H9 (cell line): ENCODE results near the gene GSG1L. TPM values are rescaled to one million over a fixed set of nuclear protein-coding genes. Genes with fewer than 3 reads are reported as not detected.

Experiments
- DNase-seq: peaks from one replicate; pipeline ENCODE4 v3.0.0-alpha.2; 2017
- H2AFZ ChIP-seq: one replicate; pipeline ENCODE4 v1.6.1; 2013; ENCODE audit warnings: mild to moderate bottlenecking, low read length, control low read depth, moderate library complexity
- H2AK5ac ChIP-seq: 2 replicates; pipeline ENCODE4 v1.6.1; 2013; ENCODE audit warnings: low read length, control low read depth, mixed read lengths; ENCODE audit not compliant: insufficient read length
- H2BK120ac ChIP-seq: one replicate; pipeline ENCODE4 v1.6.1; 2013; ENCODE audit warnings: low read depth, mild to moderate bottlenecking, low read length, control low read depth, inconsistent platforms; ENCODE audit not compliant: poor library complexity, severe bottlenecking
- H2BK12ac ChIP-seq: 2 replicates; pipeline ENCODE4 v1.6.1; 2013; ENCODE audit warnings: low read length, control low read depth, mixed read lengths, low read depth; ENCODE audit not compliant: insufficient read length
- H2BK15ac ChIP-seq: 2 replicates; pipeline ENCODE4 v1.6.1; 2013; ENCODE audit warnings: low read depth, low read length, control low read depth
- H2BK20ac ChIP-seq: one replicate; pipeline ENCODE4 v1.6.1; 2013; ENCODE audit warnings: low read depth, mild to moderate bottlenecking, low read length, control low read depth, inconsistent platforms; ENCODE audit not compliant: poor library complexity, severe bottlenecking
- H2BK5ac ChIP-seq: 2 replicates; pipeline ENCODE4 v1.6.1; 2013; ENCODE audit warnings: low read length, control low read depth, mixed read lengths; ENCODE audit not compliant: insufficient read length
- H3K14ac ChIP-seq: 2 replicates; pipeline ENCODE4 v1.6.1; 2013; ENCODE audit warnings: low read length, control low read depth; ENCODE audit not compliant: insufficient read depth
- H3K18ac ChIP-seq: 2 replicates; pipeline ENCODE4 v1.6.1; 2013; ENCODE audit warnings: low read depth, mild to moderate bottlenecking, mixed read lengths, low read length, control low read depth; ENCODE audit not compliant: insufficient read length
- H3K23ac ChIP-seq: 2 replicates; pipeline ENCODE4 v1.6.1; 2013; ENCODE audit warnings: low read length, control low read depth, mixed read lengths, low read depth; ENCODE audit not compliant: insufficient read length
- H3K23me2 ChIP-seq: 2 replicates; pipeline ENCODE4 v1.6.1; 2013; ENCODE audit warnings: low read depth, mild to moderate bottlenecking, mixed read lengths, low read length, control low read depth; ENCODE audit not compliant: insufficient read length, poor library complexity, severe bottlenecking
- H3K27ac ChIP-seq: 2 replicates; pipeline ENCODE4 v1.5.1; 2013; ENCODE audit warnings: low read length, control low read depth, mixed read lengths, low read depth; ENCODE audit not compliant: insufficient read length
- H3K27me3 ChIP-seq: 2 replicates; pipeline ENCODE4 v1.6.1; 2013; ENCODE audit warnings: low read length, control low read depth, inconsistent platforms; ENCODE audit not compliant: insufficient read depth
- H3K4ac ChIP-seq: 2 replicates; pipeline ENCODE4 v1.6.1; 2013; ENCODE audit warnings: low read depth, mild to moderate bottlenecking, control low read depth, inconsistent platforms, low read length, moderate library complexity
- H3K4me1 ChIP-seq: 2 replicates; pipeline ENCODE4 v1.6.1; 2013; ENCODE audit warnings: low read length, control low read depth, inconsistent platforms; ENCODE audit not compliant: insufficient read depth
- H3K4me2 ChIP-seq: 2 replicates; pipeline ENCODE4 v1.6.1; 2013; ENCODE audit warnings: low read length, control low read depth, mixed read lengths; ENCODE audit not compliant: insufficient read length, insufficient read depth
- H3K56ac ChIP-seq: 2 replicates; pipeline ENCODE4 v1.6.1; 2013; ENCODE audit warnings: low read depth, mild to moderate bottlenecking, mixed read lengths, low read length, control low read depth; ENCODE audit not compliant: insufficient read length
- H3K79me1 ChIP-seq: 2 replicates; pipeline ENCODE4 v1.6.1; 2013; ENCODE audit warnings: low read depth, mild to moderate bottlenecking, moderate library complexity, low read length, control low read depth, inconsistent platforms; ENCODE audit not compliant: insufficient read depth, poor library complexity, severe bottlenecking
- H3K79me2 ChIP-seq: 2 replicates; pipeline ENCODE4 v1.6.1; 2013; ENCODE audit warnings: low read length, control low read depth, inconsistent platforms; ENCODE audit not compliant: insufficient read depth
- H3K9ac ChIP-seq: 2 replicates; pipeline ENCODE4 v1.6.1; 2013; ENCODE audit warnings: low read length, control low read depth, mixed read lengths; ENCODE audit not compliant: insufficient read length; ENCODE audit errors: extremely low read depth
- H3K9me3 ChIP-seq: one replicate; pipeline ENCODE4 v1.6.1; 2013; ENCODE audit warnings: low read depth, low read length, inconsistent platforms; ENCODE audit not compliant: control insufficient read depth
- H3T11ph ChIP-seq: one replicate; pipeline ENCODE4 v1.6.1; 2013; ENCODE audit warnings: mild to moderate bottlenecking, low read length, control low read depth, inconsistent platforms
- H4K20me1 ChIP-seq: one replicate; pipeline ENCODE4 v1.6.1; 2013; ENCODE audit not compliant: control insufficient read depth, insufficient read length, insufficient read depth
- H4K5ac ChIP-seq: 2 replicates; pipeline ENCODE4 v1.6.1; 2013; ENCODE audit warnings: low read depth, mild to moderate bottlenecking, mixed read lengths, low read length, control low read depth; ENCODE audit not compliant: insufficient read length
- H4K8ac ChIP-seq: replicated peaks from 2 replicates; pipeline ENCODE4 v1.6.1; 2013; ENCODE audit warnings: low read length, control low read depth, mixed read lengths, low read depth; ENCODE audit not compliant: insufficient read length
- H4K91ac ChIP-seq: 2 replicates; pipeline ENCODE4 v1.6.1; 2013; ENCODE audit warnings: low read depth, mild to moderate bottlenecking, moderate library complexity, mixed read lengths, low read length, control low read depth; ENCODE audit not compliant: insufficient read length
- H3K27ac Mint-ChIP-seq, 3 experiments: 2 replicates in 2 of 3; 3 replicates in 1 of 3; pipeline ENCODE4 v1.8.0; 2020 to 2021; ENCODE audit warnings: mixed read lengths in 3 of 3, mild to moderate bottlenecking in 1 of 3, moderate library complexity in 1 of 3
- H3K27me3 Mint-ChIP-seq: 2 replicates; pipeline ENCODE4 v1.8.0; 2021; ENCODE audit warnings: low read depth, mild to moderate bottlenecking, moderate library complexity, mixed read lengths
- H3K36me3 Mint-ChIP-seq, 3 experiments: 2 replicates in 2 of 3; 3 replicates in 1 of 3; pipeline ENCODE4 v1.8.0; 2020 to 2021; ENCODE audit warnings: low read depth in 3 of 3, mixed read lengths in 3 of 3; ENCODE audit not compliant: insufficient read depth in 1 of 3
- H3K4me1 Mint-ChIP-seq, 2 experiments: 2 replicates each; pipeline ENCODE4 v1.8.0; 2020; ENCODE audit warnings: mixed read lengths in 2 of 2
- H3K4me3 Mint-ChIP-seq, 2 experiments: 2 replicates in 1 of 2; 3 replicates in 1 of 2; pipeline ENCODE4 v1.8.0; 2020 to 2021; ENCODE audit warnings: mild to moderate bottlenecking in 2 of 2, mixed read lengths in 2 of 2, moderate library complexity in 1 of 2
- H3K9me3 Mint-ChIP-seq, 2 experiments: 2 replicates in 1 of 2; 3 replicates in 1 of 2; pipeline ENCODE4 v1.8.0; 2020; ENCODE audit warnings: mild to moderate bottlenecking in 2 of 2, mixed read lengths in 2 of 2, moderate library complexity in 1 of 2
- CTCF ChIP-seq: fragments of 200-600 bp; sonication (generic); conservative IDR thresholded peaks from 3 replicates; pipeline ENCODE4 v1.8.0; 2021; ENCODE audit warnings: antibody characterized with exemption, mild to moderate bottlenecking
- WGBS: extraction: QIAGEN DNeasy Blood & Tissue Kit; methylation state at CpG from one replicate; pipeline ENCODE4 v1.1.7; 2013; ENCODE audit warnings: missing lambda C conversion rate, low lambda C conversion rate, mixed read lengths; ENCODE audit not compliant: insufficient read length; ENCODE audit errors: extremely low coverage; 5-methylcytosine and 5-hydroxymethylcytosine counted together
- total RNA-seq: library from RNA; stranded (reverse); gene quantifications from 2 replicates; pipeline ENCODE4 v1.2.1, GENCODE V29; 2021

GSG1L gene
- total RNA-seq, 1 experiment from 2014 or later: 0.35 TPM

- no peaks in the 10 kb centered on the region for H3K79me1 ChIP-seq
- H4K5ac ChIP-seq: no peak overlapping the region
- H3K14ac ChIP-seq: no peak overlapping the region
- no peaks in the 10 kb centered on the region for H3K4me1 Mint-ChIP-seq
- H2AFZ ChIP-seq: no peak overlapping the region
- H4K8ac ChIP-seq: no peak overlapping the region
- H3K36me3 Mint-ChIP-seq: no peaks in the 10 kb centered on the region
- H3K27me3 Mint-ChIP-seq: peaks cover 22% of the 10 kb centered on the region
- H3K18ac ChIP-seq: no peak overlapping the region
- H2BK20ac ChIP-seq: no peak overlapping the region
- H4K91ac ChIP-seq: no peak overlapping the region
- H3K9me3 ChIP-seq: no peaks in the 10 kb centered on the region
- no peak overlapping the region for H3K9ac ChIP-seq
- H3K23me2 ChIP-seq: no peaks in the 10 kb centered on the region
- H4K20me1 ChIP-seq: no peaks in the 10 kb centered on the region
- H3K23ac ChIP-seq: no peak overlapping the region
- H2BK120ac ChIP-seq: no peak overlapping the region
- no peak overlapping the region for H2AK5ac ChIP-seq
- no peak overlapping the region for H2BK5ac ChIP-seq
- DNase-seq: no peak
- H3K4me3 Mint-ChIP-seq: no peak overlapping the region
- H3K79me2 ChIP-seq: no peaks in the 10 kb centered on the region
- H2BK15ac ChIP-seq: no peak overlapping the region
- H3K4ac ChIP-seq: no peak overlapping the region
- H3K56ac ChIP-seq: no peak overlapping the region
- no peak overlapping the region for H3K4me2 ChIP-seq
- no CpG with 5 or more reads among the region's 7 CpGs for WGBS
- H3K27ac ChIP-seq: no peak overlapping the region
- no peaks in the 10 kb centered on the region for H3K4me1 ChIP-seq
- H2BK12ac ChIP-seq: no peak overlapping the region
- H3T11ph ChIP-seq: no peak overlapping the region
- H3K9me3 Mint-ChIP-seq: no peaks in the 10 kb centered on the region
- no peak overlapping the region; a peak in 1 of 7 replicates for H3K27ac Mint-ChIP-seq
- H3K27me3 ChIP-seq: no peaks in the 10 kb centered on the region
- no peak for TF ChIP-seq CTCF
Observed at GRCh38 chr16:27963471-27963965, 100.0 kb downstream of the GSG1L start.
